Neutrophil (primary cell): ENCODE results near the gene NTN1.

ENCODE experiments used
- H3K27ac ChIP-seq: fragments of 200-600 bp; sonication (generic); 2 replicates; pipeline ENCODE4 v1.5.1; 2016; ENCODE audit warnings: mild to moderate bottlenecking, moderate library complexity
- H3K27me3 ChIP-seq: fragments of 200-600 bp; sonication (generic); 2 replicates; pipeline ENCODE4 v1.6.0; 2016; ENCODE audit warnings: mild to moderate bottlenecking
- H3K36me3 ChIP-seq: fragments of 200-600 bp; sonication (generic); 2 replicates; pipeline ENCODE4 v1.5.1; 2017
- H3K4me1 ChIP-seq, 2 experiments: fragments of 200-600 bp in 1 of 2; sonication (generic) in 1 of 2; 1 replicate in 1 of 2; 2 replicates in 1 of 2; pipeline versions ENCODE4 v1.5.1 to v1.6.1; 2013 to 2016; ENCODE audit warnings: low read depth in 1 of 2, low read length in 1 of 2, mild to moderate bottlenecking in 1 of 2, moderate library complexity in 1 of 2; ENCODE audit not compliant: control insufficient read depth in 1 of 2, insufficient read depth in 1 of 2
- H3K4me3 ChIP-seq, 2 experiments: fragments of 200-600 bp in 1 of 2; sonication (generic) in 1 of 2; 1 replicate in 1 of 2; 2 replicates in 1 of 2; pipeline ENCODE4 v1.5.1; 2013 to 2016; ENCODE audit warnings: low read depth in 1 of 2, low read length in 1 of 2, mild to moderate bottlenecking in 1 of 2, moderate library complexity in 1 of 2
- H3K9me3 ChIP-seq: fragments of 200-600 bp; sonication (generic); 2 replicates; pipeline ENCODE4 v1.5.1; 2016
- CTCF ChIP-seq: fragments of 200-600 bp; sonication (generic); IDR thresholded peaks from 2 replicates; pipeline ENCODE4 v1.5.1; 2016; ENCODE audit warnings: antibody characterized with exemption

Gene NTN1

GRCh38 chr17:9258115-9259015, 237.1 kb downstream of the NTN1 start:
- no peak for TF ChIP-seq CTCF
- peaks cover 8% of the 10 kb centered on the region for H3K27me3 ChIP-seq
- no peak overlapping the region for H3K4me3 ChIP-seq
- H3K36me3 ChIP-seq: no peaks in the 10 kb centered on the region
- H3K4me1 ChIP-seq: peaks cover 0 to 3% of the 10 kb centered on the region in 2 experiments
- H3K27ac ChIP-seq: no peak overlapping the region
- H3K9me3 ChIP-seq: no peaks in the 10 kb centered on the region

GRCh38 chr17:9259419-9259818, 238.1 kb downstream of the NTN1 start:
- no peaks in the 10 kb centered on the region for H3K36me3 ChIP-seq
- H3K4me3 ChIP-seq: no peak overlapping the region
- H3K4me1 ChIP-seq: peaks cover 0 to 3% of the 10 kb centered on the region in 2 experiments
- H3K9me3 ChIP-seq: no peaks in the 10 kb centered on the region
- H3K27ac ChIP-seq: no peak overlapping the region
- no peak for TF ChIP-seq CTCF
- peaks cover 8% of the 10 kb centered on the region for H3K27me3 ChIP-seq

- Histone ChIP-seq H3K9me3 (no peaks in the 10 kb centered on the region), H3K4me3 (no peak overlapping the region), H3K4me1 (peaks cover 0 to 3% of the 10 kb centered on the region in 2 experiments), H3K27me3 (peaks cover 7% of the 10 kb centered on the region), H3K27ac (no peak overlapping the region), H3K36me3 (no peaks in the 10 kb centered on the region)
- TF ChIP-seq CTCF: no peak
These were observed 240.0 kb downstream of the NTN1 start for GRCh38 chr17:9261081-9262012.

GRCh38 chr17:9266031-9266680, 244.8 kb downstream of the NTN1 start:
- H3K36me3 ChIP-seq: no peaks in the 10 kb centered on the region
- no peaks in the 10 kb centered on the region for H3K9me3 ChIP-seq

More at GRCh38 chr17:9266031-9266680, 244.8 kb downstream of the NTN1 start:
- Histone ChIP-seq H3K4me3 (no peak overlapping the region), H3K4me1 (no peaks in the 10 kb centered on the region), H3K27ac (no peak overlapping the region), H3K27me3 (no peaks in the 10 kb centered on the region)
- no peak for TF ChIP-seq CTCF
